Caco-2 (cell line): ENCODE data around the gene GZMH. TPM values are rescaled to one million over a fixed set of nuclear protein-coding genes. Genes with fewer than 3 reads are reported as not detected.

Source experiments
- BruUV-seq: library from RNA; stranded (reverse); fragments of 400-500 nt; replicated peaks from 2 replicates; lab custom pipeline; 2021; lab: Mats Ljungman, UMichigan
- CTCF ChIA-PET: fragments of 300-600 bp; sonication (Branson Sonifier 250); formaldehyde crosslinking; loops from one replicate; lab custom pipeline; 2022; ENCODE audit warnings: antibody characterized with exemption; lab: Charles Lee
- POLR2A ChIA-PET: fragments of 300-600 bp; sonication (Branson Sonifier 250); formaldehyde crosslinking; loops from one replicate; lab custom pipeline; 2022; ENCODE audit warnings: antibody characterized with exemption; lab: Charles Lee
- DNase-seq, 2 experiments: peaks; one replicate each; pipeline versions ENCODE4 v3.0.0 to v3.0.0-alpha.2; 2020 to 2022
- H3K27me3 ChIP-seq: replicated peaks from 2 replicates; pipeline ENCODE4 v1.6.0; 2011; ENCODE audit warnings: low read length; ENCODE audit not compliant: control insufficient read depth, insufficient read depth
- H3K36me3 ChIP-seq: 2 replicates; pipeline ENCODE4 v1.5.1; 2011; ENCODE audit warnings: low read length; ENCODE audit not compliant: control insufficient read depth, insufficient read depth
- H3K4me1 ChIP-seq: fragments of 250-450 bp; sonication (Bioruptor Pico); 2 replicates; pipeline ENCODE4 v1.5.1; 2020; ENCODE audit warnings: mild to moderate bottlenecking
- H3K4me3 ChIP-seq: 2 replicates; pipeline ENCODE4 v1.5.1; 2011; ENCODE audit warnings: low read depth, mild to moderate bottlenecking, control low read depth, low read length
- H3K9me3 ChIP-seq: fragments of 250-450 bp; sonication (Bioruptor Pico); 2 replicates; pipeline ENCODE4 v1.5.1; 2020; ENCODE audit warnings: mild to moderate bottlenecking, moderate library complexity
- H3K27ac Mint-ChIP-seq: one replicate; pipeline ENCODE4 v1.8.0; 2022; ENCODE audit warnings: mixed read lengths; ENCODE audit not compliant: unreplicated experiment
- H3K27me3 Mint-ChIP-seq: one replicate; pipeline ENCODE4 v1.8.0; 2022; ENCODE audit warnings: mixed read lengths; ENCODE audit not compliant: insufficient read depth, unreplicated experiment
- H3K36me3 Mint-ChIP-seq: one replicate; pipeline ENCODE4 v1.8.0; 2022; ENCODE audit warnings: mild to moderate bottlenecking, mixed read lengths; ENCODE audit not compliant: insufficient read depth, unreplicated experiment
- H3K4me1 Mint-ChIP-seq: one replicate; pipeline ENCODE4 v1.8.0; 2022; ENCODE audit warnings: low read depth, mixed read lengths; ENCODE audit not compliant: unreplicated experiment
- H3K4me3 Mint-ChIP-seq: one replicate; pipeline ENCODE4 v1.8.0; 2022; ENCODE audit warnings: mild to moderate bottlenecking, moderate library complexity, mixed read lengths; ENCODE audit not compliant: unreplicated experiment
- H3K9me3 Mint-ChIP-seq: one replicate; pipeline ENCODE4 v1.8.0; 2022; ENCODE audit warnings: mixed read lengths; ENCODE audit not compliant: unreplicated experiment
- intact Hi-C: fragments of 100-400 bp; cut with micrococcal nuclease; formaldehyde crosslinking; loops from one replicate; pipeline ENCODE4 v1.10.0; 2022; ENCODE audit not compliant: unreplicated experiment
- total RNA-seq: library from RNA; stranded (reverse); gene quantifications from 2 replicates; pipeline ENCODE4 v1.2.3, GENCODE V29; 2022
- TF ChIP-seq, protein P1 (sequence below), 2 experiments: fragments of 200-600 bp in 1 of 2; IDR thresholded peaks; 1 replicate in 1 of 2; 2 replicates in 1 of 2; pipeline versions ENCODE4 v1.5.1 to v1.8.0; 2011 to 2022; ENCODE audit warnings: antibody characterized with exemption in 1 of 2, control low read depth in 1 of 2, inconsistent platforms in 1 of 2, low read depth in 1 of 2, low read length in 1 of 2, mild to moderate bottlenecking in 1 of 2, moderate library complexity in 1 of 2; ENCODE audit not compliant: insufficient read depth in 1 of 2, severe bottlenecking in 1 of 2, unreplicated experiment in 1 of 2

The GZMH gene
- total RNA-seq, 1 experiment from 2014 or later, result not detected

- H3K9me3 ChIP-seq, result no peaks in the 10 kb centered on the region
- H3K9me3 Mint-ChIP-seq, result no peaks in the 10 kb centered on the region
- CTCF ChIA-PET, result no interaction called here
- H3K36me3 Mint-ChIP-seq, result no peaks in the 10 kb centered on the region
- DNase-seq, result no peak
- no TSS peak for BruUV-seq
- H3K4me1 Mint-ChIP-seq, result no peaks in the 10 kb centered on the region
- H3K4me3 Mint-ChIP-seq, result no peak overlapping the region
- H3K27me3 Mint-ChIP-seq, result peaks cover 4% of the 10 kb centered on the region
- no peak overlapping the region for H3K27ac Mint-ChIP-seq
- H3K4me1 ChIP-seq, result no peaks in the 10 kb centered on the region
- H3K4me3 ChIP-seq, result no peak overlapping the region
- H3K36me3 ChIP-seq, result no peaks in the 10 kb centered on the region
- POLR2A ChIA-PET, result no interaction called here
- TF ChIP-seq, protein P1, sequence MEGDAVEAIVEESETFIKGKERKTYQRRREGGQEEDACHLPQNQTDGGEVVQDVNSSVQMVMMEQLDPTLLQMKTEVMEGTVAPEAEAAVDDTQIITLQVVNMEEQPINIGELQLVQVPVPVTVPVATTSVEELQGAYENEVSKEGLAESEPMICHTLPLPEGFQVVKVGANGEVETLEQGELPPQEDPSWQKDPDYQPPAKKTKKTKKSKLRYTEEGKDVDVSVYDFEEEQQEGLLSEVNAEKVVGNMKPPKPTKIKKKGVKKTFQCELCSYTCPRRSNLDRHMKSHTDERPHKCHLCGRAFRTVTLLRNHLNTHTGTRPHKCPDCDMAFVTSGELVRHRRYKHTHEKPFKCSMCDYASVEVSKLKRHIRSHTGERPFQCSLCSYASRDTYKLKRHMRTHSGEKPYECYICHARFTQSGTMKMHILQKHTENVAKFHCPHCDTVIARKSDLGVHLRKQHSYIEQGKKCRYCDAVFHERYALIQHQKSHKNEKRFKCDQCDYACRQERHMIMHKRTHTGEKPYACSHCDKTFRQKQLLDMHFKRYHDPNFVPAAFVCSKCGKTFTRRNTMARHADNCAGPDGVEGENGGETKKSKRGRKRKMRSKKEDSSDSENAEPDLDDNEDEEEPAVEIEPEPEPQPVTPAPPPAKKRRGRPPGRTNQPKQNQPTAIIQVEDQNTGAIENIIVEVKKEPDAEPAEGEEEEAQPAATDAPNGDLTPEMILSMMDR (IDR thresholded peaks at IDR 0.05; ENCODE audit: insufficient read depth in 1 of 2, low read depth in 1 of 2, low read length in 1 of 2, severe bottlenecking in 1 of 2, unreplicated experiment in 1 of 2), result no peak
- intact Hi-C loops, result no loop called here
- no peaks in the 10 kb centered on the region for H3K27me3 ChIP-seq
Observed at GRCh38 chr14:24630872-24631477, 21.5 kb upstream of the GZMH start.

- Histone ChIP-seq H3K4me3 (no peak overlapping the region), H3K27me3 (no peaks in the 10 kb centered on the region), H3K9me3 (no peaks in the 10 kb centered on the region), H3K36me3 (no peaks in the 10 kb centered on the region), H3K4me1 (no peaks in the 10 kb centered on the region)
- intact Hi-C loops, result no loop called here
- no peaks in the 10 kb centered on the region for H3K4me1 Mint-ChIP-seq
- H3K36me3 Mint-ChIP-seq, result no peaks in the 10 kb centered on the region
- BruUV-seq, result no TSS peak
- TF ChIP-seq, protein P1 (IDR thresholded peaks at IDR 0.05; ENCODE audit: insufficient read depth in 1 of 2, low read depth in 1 of 2, low read length in 1 of 2, severe bottlenecking in 1 of 2, unreplicated experiment in 1 of 2), result no peak
- H3K27ac Mint-ChIP-seq, result no peak overlapping the region
- no peak for DNase-seq
- H3K4me3 Mint-ChIP-seq, result no peak overlapping the region
- peaks cover 7% of the 10 kb centered on the region for H3K27me3 Mint-ChIP-seq
- CTCF ChIA-PET, result no interaction called here
- H3K9me3 Mint-ChIP-seq, result no peaks in the 10 kb centered on the region
- POLR2A ChIA-PET, result no interaction called here
Observed at GRCh38 chr14:24630087-24630871, 20.8 kb upstream of the GZMH start.

- no peaks in the 10 kb centered on the region for H3K9me3 Mint-ChIP-seq
- CTCF ChIA-PET, result no interaction called here
- H3K27me3 Mint-ChIP-seq, result peaks cover 6% of the 10 kb centered on the region
Observed at GRCh38 chr14:24629521-24629920, 20.0 kb upstream of the GZMH start.

More at GRCh38 chr14:24629521-24629920, 20.0 kb upstream of the GZMH start:
- H3K9me3 ChIP-seq, result no peaks in the 10 kb centered on the region
- H3K27me3 ChIP-seq, result no peaks in the 10 kb centered on the region
- DNase-seq, result no peak
- intact Hi-C loops, result no loop called here
- POLR2A ChIA-PET, result no interaction called here
- Mint-ChIP-seq H3K4me1 (no peaks in the 10 kb centered on the region), H3K36me3 (no peaks in the 10 kb centered on the region), H3K4me3 (no peak overlapping the region), H3K27ac (no peak overlapping the region)
- TF ChIP-seq, protein P1 (IDR thresholded peaks at IDR 0.05; ENCODE audit: insufficient read depth in 1 of 2, low read depth in 1 of 2, low read length in 1 of 2, severe bottlenecking in 1 of 2, unreplicated experiment in 1 of 2), result no peak
- BruUV-seq, result no TSS peak
- H3K4me1 ChIP-seq, result no peaks in the 10 kb centered on the region
- no peaks in the 10 kb centered on the region for H3K36me3 ChIP-seq
- H3K4me3 ChIP-seq, result no peak overlapping the region
